Endothelial cell of umbilical vein (primary cell): ENCODE data around the gene SLF2.

Experiments
- CTCF ChIP-seq, 2 donors: IDR thresholded peaks; 1 replicate in 1 of 2; 2 replicates in 1 of 2; pipeline ENCODE4 v1.5.1; 2011; ENCODE audit warnings: low read length in 2 of 2, mild to moderate bottlenecking in 2 of 2, moderate library complexity in 2 of 2, control low read depth in 1 of 2, inconsistent platforms in 1 of 2, low read depth in 1 of 2; ENCODE audit not compliant: insufficient read depth in 1 of 2; ENCODE audit errors: extremely low read depth in 1 of 2
- EZH2 ChIP-seq: IDR thresholded peaks from 2 replicates; pipeline ENCODE4 v1.6.1; 2012; ENCODE audit warnings: borderline replicate concordance, low read depth, mild to moderate bottlenecking, moderate library complexity, low read length, inconsistent platforms; ENCODE audit not compliant: severe bottlenecking
- MAX ChIP-seq: IDR thresholded peaks from 2 replicates; pipeline ENCODE4 v1.6.1; 2011; ENCODE audit not compliant: insufficient read depth, insufficient read length
- MYC ChIP-seq: IDR thresholded peaks from one replicate; pipeline ENCODE4 v1.6.1; 2011; ENCODE audit warnings: mild to moderate bottlenecking, low read depth, low read length
- POLR2A ChIP-seq: IDR thresholded peaks from 2 replicates; pipeline ENCODE4 v1.6.1; 2012; ENCODE audit warnings: low read depth, mild to moderate bottlenecking, control low read depth, low read length
- POLR2AphosphoS5 ChIP-seq: IDR thresholded peaks from 2 replicates; pipeline ENCODE4 v1.6.1; 2012; ENCODE audit warnings: low read depth, mild to moderate bottlenecking, control low read depth, low read length, moderate library complexity; ENCODE audit not compliant: insufficient read depth

GRCh38 chr10:100886091-100886490, 26.7 kb upstream of the SLF2 start:
- TF ChIP-seq POLR2AphosphoS5 (no peak), CTCF (IDR thresholded peaks at IDR 0.05; ENCODE audit: extremely low read depth in 1 of 2, insufficient read depth in 1 of 2, low read depth in 1 of 2, low read length in 2 of 2) (no peak), MYC (no peak), POLR2A (no peak), EZH2 (no peak), MAX (no peak)
